ENCODE results near the gene MYO7A.
A peak's percentile ranks its signal among the peaks of the same experiment; 100 is the strongest.

MYO7A gene

DNA sequence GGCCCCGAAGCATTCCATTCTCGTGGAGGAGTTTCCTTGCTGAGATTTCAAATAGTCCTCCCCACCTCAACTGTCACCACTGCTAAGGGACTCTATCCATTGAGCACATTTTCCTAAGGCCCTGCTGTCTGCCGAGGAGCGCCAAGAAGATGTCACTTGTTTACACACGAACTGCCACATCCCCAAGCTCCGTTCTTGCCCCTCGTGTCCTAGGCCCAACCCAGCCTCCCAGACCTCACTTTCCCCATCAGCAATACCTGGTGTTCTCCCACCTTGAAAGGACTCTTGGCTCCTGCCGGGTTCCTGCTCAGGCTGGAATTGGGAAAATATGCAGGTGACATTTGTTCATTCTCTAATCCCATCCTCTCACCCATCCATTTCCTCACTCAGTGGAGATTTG, 4.0 kb upstream of the MYO7A start:
- TF ChIP-seq, protein P1, sequence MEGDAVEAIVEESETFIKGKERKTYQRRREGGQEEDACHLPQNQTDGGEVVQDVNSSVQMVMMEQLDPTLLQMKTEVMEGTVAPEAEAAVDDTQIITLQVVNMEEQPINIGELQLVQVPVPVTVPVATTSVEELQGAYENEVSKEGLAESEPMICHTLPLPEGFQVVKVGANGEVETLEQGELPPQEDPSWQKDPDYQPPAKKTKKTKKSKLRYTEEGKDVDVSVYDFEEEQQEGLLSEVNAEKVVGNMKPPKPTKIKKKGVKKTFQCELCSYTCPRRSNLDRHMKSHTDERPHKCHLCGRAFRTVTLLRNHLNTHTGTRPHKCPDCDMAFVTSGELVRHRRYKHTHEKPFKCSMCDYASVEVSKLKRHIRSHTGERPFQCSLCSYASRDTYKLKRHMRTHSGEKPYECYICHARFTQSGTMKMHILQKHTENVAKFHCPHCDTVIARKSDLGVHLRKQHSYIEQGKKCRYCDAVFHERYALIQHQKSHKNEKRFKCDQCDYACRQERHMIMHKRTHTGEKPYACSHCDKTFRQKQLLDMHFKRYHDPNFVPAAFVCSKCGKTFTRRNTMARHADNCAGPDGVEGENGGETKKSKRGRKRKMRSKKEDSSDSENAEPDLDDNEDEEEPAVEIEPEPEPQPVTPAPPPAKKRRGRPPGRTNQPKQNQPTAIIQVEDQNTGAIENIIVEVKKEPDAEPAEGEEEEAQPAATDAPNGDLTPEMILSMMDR (conservative IDR thresholded peaks at IDR 0.05; ENCODE audit: low read length) = no peak
- DNase-seq (ENCODE audit: low read depth) = no peak
- no peak overlapping the region for H3K4me3 ChIP-seq (ENCODE audit: low read length)

DNA sequence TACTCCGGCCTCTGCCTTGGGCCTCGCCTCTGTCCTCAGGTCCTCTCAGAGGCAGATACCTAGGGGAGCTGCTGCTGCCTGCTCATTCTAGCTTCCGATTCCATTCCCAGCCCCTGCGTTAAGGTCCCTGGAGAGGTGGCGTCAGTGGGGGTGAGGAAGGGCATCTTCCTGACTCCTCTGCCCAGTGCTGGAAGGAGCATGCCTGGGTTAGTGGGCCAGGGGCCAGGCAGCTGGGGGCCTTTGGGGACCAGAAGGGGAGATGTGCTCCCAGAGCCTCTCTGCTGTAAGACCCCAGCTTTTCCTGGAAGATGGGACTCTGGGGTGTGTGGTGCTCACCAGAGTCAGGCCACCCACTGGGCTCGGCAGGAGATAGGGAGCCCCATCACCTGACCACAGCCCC, 3.6 kb upstream of the MYO7A start:
- DNase-seq (ENCODE audit: low read depth) = no peak
- TF ChIP-seq, protein P1 (conservative IDR thresholded peaks at IDR 0.05; ENCODE audit: low read length) = no peak
- no peak overlapping the region for H3K4me3 ChIP-seq (ENCODE audit: low read length)

DNA sequence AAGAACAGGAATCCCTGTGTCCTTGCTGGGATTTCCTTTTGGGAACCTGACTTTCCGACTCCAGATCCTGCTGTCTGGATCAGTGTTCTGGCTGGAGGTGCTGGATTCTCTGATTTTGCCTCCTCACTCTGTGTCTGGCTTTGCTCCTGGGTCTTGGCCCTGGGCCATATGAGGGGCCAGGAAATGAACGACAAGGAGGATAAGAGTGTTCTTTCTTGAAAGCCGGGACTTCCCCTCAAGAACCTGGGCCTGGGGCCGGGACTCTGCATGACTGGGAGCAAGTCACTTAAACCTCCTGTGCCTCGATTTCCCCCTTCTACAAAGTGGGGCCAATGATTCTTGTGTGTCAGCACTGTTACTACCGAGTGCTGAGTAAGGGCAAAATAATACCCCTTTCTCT, 2.9 kb upstream of the MYO7A start:
- DNase-seq (ENCODE audit: low read depth) = no peak

DNA sequence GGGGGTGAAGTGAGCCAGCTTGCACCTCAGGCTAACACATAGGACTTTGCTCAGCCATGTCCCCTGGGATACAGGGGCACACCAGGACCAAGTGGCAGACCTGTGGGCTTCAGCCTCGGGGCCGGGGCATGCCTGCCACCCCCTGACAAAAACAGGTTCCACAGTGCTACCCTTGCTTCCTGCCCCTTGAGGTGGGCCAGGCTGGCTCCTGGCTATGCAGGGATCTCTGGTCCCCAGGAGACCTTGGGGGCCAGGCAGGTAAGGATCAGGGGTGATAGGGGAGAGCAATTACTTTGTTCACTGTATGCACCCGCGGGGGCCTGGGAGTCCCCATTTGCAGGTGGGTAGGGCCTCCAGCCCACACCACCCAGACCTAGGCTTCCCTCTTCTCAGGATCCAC, 2.4 kb upstream of the MYO7A start:
- TF ChIP-seq, protein P1 (conservative IDR thresholded peaks at IDR 0.05; ENCODE audit: low read length) = no peak
- no peak overlapping the region for H3K4me3 ChIP-seq (ENCODE audit: low read length)
- no peak for DNase-seq (ENCODE audit: low read depth)

More for the DNA sequence above, 2.9 kb upstream of the MYO7A start:
- TF ChIP-seq, protein P1 (conservative IDR thresholded peaks at IDR 0.05; ENCODE audit: low read length) = no peak
- no peak overlapping the region for H3K4me3 ChIP-seq (ENCODE audit: low read length)

DNA sequence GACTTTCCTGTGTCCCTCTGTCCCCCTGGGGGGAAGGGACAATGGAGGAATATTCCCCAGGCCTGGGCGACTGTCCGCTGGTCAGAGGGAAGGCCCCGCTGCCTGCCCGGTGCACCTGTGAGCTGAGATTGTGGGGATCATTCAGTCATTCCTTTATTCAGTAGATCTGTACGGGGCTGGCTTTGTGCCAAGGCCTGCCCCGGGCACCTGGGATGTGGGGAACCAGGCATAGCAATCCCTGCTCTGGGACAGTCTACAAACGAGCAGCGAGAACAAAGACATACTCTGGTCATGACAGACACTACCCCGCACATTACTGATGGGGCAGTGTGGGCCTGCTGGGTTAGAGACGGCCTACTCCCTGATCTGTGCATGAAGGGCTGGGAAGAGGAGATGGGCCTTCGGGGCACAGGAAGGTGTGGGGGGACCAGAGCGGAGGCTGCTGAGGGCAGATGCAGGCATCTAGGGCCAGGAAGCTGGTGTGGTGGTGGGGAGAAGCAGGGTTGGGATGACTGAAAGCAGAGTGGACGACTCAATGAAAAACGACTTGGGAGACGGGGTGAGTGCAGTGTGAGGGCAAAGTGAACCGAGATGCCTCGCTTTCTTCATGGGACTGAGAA, 1.8 kb upstream of the MYO7A start:
- no peak overlapping the region for H3K4me3 ChIP-seq (ENCODE audit: low read length)
- DNase-seq (ENCODE audit: low read depth) = no peak
- TF ChIP-seq, protein P1 (conservative IDR thresholded peaks at IDR 0.05; ENCODE audit: low read length) = no peak

DNA sequence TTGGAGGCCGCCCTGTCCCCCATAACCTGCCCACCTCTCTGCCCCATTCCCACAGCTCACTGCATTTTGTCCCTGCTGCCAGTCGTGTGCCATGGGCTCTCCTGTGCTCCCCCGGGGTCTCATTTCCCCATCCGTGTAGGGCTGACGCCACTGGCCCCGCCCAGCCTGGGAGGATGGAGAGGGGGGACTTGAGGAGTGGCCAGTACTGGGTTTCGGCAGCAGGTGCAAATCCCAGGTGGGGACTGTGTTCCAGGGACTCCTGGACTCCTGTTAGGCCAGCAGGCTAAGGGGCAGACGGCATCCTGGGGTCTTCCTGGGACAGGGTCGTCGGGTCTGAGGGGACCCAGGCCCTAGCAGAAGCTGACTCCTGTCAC, 1.2 kb upstream of the MYO7A start:
- no peak for DNase-seq (ENCODE audit: low read depth)
- peak overlapping the region; percentile 59 for H3K4me3 ChIP-seq (ENCODE audit: low read length)
- TF ChIP-seq, protein P1 (conservative IDR thresholded peaks at IDR 0.05; ENCODE audit: low read length) = no peak

DNA sequence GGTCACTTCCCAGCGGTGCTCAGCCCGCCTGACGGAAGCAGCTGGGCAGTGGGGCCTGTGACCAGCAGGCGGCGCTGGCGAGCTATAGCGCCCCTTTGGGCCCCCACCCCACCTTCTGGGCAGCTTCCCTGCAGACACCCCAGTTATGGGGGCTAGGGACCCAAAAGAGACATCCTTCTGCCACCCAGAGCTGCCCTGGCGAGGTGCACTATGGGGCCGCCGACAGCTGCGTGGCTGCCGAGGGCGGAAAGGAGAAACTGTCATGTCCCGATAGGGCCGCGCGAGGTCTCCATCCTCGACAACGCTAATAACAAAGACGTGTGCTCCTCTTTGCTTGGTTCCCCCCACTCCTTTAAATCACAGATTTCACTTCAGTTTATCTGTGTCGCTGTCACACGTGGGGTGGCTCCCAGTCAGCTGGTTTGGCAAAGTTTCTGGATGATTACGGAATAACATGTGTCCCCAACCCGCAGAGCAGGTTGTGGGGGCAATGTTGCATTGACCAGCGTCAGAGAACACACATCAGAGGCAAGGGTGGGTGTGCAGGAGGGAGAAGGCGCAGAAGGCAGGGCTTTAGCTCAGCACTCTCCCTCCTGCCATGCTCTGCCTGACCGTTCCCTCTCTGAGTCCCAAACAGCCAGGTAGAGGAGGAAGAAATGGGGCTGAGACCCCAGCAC, 673 bp upstream of the MYO7A start:
- no peak for DNase-seq (ENCODE audit: low read depth)
- H3K4me3 ChIP-seq (ENCODE audit: low read length) = peak overlapping the region; percentile 59
- TF ChIP-seq, protein P1 (conservative IDR thresholded peaks at IDR 0.05; ENCODE audit: low read length) = peak; percentile 91

Measured in AG10803 (cell line).